ENCODE measurements around the gene TAF1B. TPM values are rescaled to one million over a fixed set of nuclear protein-coding genes. Genes with fewer than 3 reads are reported as not detected.

The TAF1B gene
- total and polyA plus RNA-seq, 10 of the 15 experiments (the other 5 are each of a cell fraction or from before 2014, with no cell fraction given), result 8.1 to 18.3 (median 12.4) TPM

DNA sequence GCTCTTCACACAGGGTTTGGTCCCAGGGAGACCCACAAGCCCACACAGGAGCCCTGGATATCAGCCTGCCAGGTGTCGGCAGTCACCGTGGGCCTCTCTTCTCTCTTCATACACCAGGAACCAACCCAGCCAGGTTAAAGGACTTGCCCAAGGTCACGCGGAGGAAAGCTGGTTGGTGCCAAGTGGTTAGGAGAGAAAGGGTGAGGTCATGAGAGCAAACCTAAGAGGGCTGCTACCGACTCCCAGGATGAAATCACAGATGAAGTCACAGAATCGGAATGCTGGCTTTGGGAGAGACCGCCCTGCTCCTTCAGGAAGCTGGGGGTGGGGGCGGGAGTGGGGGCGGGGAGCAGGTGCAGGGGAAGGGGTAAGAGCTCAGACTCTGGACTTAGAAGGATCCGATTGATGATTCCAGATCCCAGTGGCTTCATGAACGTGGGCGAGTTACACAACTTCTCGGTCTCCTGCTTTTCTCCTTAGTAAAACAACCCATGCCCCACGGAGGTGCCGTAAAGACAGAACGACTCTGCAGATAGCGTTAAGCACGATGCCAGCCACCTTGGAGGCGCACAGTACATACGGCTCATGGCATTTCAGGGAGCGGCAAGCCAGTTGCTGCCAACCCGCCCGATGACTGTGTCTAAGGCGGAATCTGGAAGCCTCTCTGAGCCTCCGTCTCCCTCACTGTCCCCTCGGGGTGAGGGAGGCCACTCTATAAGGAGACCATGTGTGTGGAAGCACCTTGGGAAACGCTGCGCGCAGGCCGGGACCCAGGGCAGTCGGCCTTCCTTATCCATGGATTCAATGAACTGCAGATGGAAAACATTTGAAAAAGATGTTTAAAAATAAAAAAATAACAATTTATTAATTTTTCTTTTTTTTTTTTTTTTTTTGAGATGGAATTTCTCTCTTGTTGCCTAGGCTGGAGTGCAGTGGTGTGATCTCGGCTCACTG, 23.0 kb upstream of the TAF1B start:
- no TSS peak for BruUV-seq (replicated peaks)
- WGBS (ENCODE audit: insufficient coverage, insufficient replicate concordance, low lambda C conversion rate, missing lambda C conversion rate), result 76% methylated on average over 32 of the region's 32 CpGs
- Histone ChIP-seq H4K20me1 (ENCODE audit: control insufficient read depth, insufficient read depth) (no peaks in the 10 kb centered on the region), H2AFZ (ENCODE audit: control insufficient read depth, low read depth, low read length) (no peak overlapping the region), H3K27ac (ENCODE audit: control insufficient read depth, insufficient read depth) (no peak overlapping the region), H3K9me3 (replicated peaks; ENCODE audit: control insufficient read depth, insufficient read depth, low read length) (no peaks in the 10 kb centered on the region), H3K4me3 (no peak overlapping the region), H3K9ac (ENCODE audit: control insufficient read depth, insufficient read depth, low read length) (no peak overlapping the region), H3K4me1 (ENCODE audit: control insufficient read depth, insufficient read depth, low read length) (no peaks in the 10 kb centered on the region), H3K79me2 (ENCODE audit: control insufficient read depth, insufficient read depth, low read length) (no peaks in the 10 kb centered on the region), H3K27me3 (replicated peaks in 1 of 2; ENCODE audit: control insufficient read depth in 2 of 2, insufficient read depth in 2 of 2, low read length in 1 of 2) (no peaks in the 10 kb centered on the region), H3K4me2 (ENCODE audit: control insufficient read depth, insufficient read depth) (no peak overlapping the region), H3K36me3 (ENCODE audit: control insufficient read depth in 2 of 2, insufficient read depth in 2 of 2, low read length in 1 of 2) (no peaks in the 10 kb centered on the region)
- ChIA-PET CTCF (no interaction called here), SMC1A (ENCODE audit: uncharacterized antibody, unreplicated experiment) (no interaction called here), POLR2A (no interaction called here), RAD21 (ENCODE audit: unreplicated experiment) (no interaction called here)
- no peak for DNase-seq (ENCODE audit: low read depth, low spot score)
- in situ Hi-C loops (cut with MboI) (no loop called here), intact Hi-C loops (cut with micrococcal nuclease; ENCODE audit: unreplicated experiment) (no loop called here)
- TF ChIP-seq CREB1 (IDR thresholded peaks at IDR 0.05; ENCODE audit: low read depth), result no peak
- no peak for TF ChIP-seq LARP7 (IDR thresholded peaks at IDR 0.05)
- no peak for TF ChIP-seq ZBTB4 (CRISPR knock-in tag; IDR thresholded peaks at IDR 0.05)
- no peak for TF ChIP-seq ASH2L (IDR thresholded peaks at IDR 0.05; ENCODE audit: borderline replicate concordance, low read depth)
- no peak for TF ChIP-seq ESRRA (IDR thresholded peaks at IDR 0.05; ENCODE audit: low read length)
- TF ChIP-seq JUND (IDR thresholded peaks at IDR 0.05; ENCODE audit: low read depth, low read length), result no peak
- TF ChIP-seq SREBF1 (IDR thresholded peaks at IDR 0.05; ENCODE audit: low read length), result no peak
- no peak for TF ChIP-seq ETV6 (conservative IDR thresholded peaks at IDR 0.05 in 1 of 2, IDR thresholded peaks at IDR 0.05 in 1 of 2; ENCODE audit: borderline replicate concordance in 1 of 2, low read depth in 1 of 2)
- TF ChIP-seq EZH2 (IDR thresholded peaks at IDR 0.05; ENCODE audit: borderline replicate concordance, control insufficient read depth, low read depth, low read length), result no peak
- TF ChIP-seq TCF3 (IDR thresholded peaks at IDR 0.05; ENCODE audit: borderline replicate concordance, insufficient read depth, low read depth, low read length), result no peak
- no peak for FAIRE-seq
- ATAC-seq, result no peak

Data from GM12878 (cell line).